ENCODE results near the gene TMEM18. TPM values are rescaled to one million over a fixed set of nuclear protein-coding genes. Genes with fewer than 3 reads are reported as not detected.

TMEM18 gene
- total RNA-seq, 1 experiment from 2014 or later = 19.0 TPM

GRCh38 chr2:639703-640102, 37.5 kb downstream of the TMEM18 start:
- no TSS peak for BruUV-seq (replicated peaks)
- H3K36me3 Mint-ChIP-seq (ENCODE audit: insufficient read depth, unreplicated experiment) = peaks cover 5% of the 10 kb centered on the region
- H3K27me3 Mint-ChIP-seq (ENCODE audit: unreplicated experiment) = peaks cover 13% of the 10 kb centered on the region
- intact Hi-C loops (cut with micrococcal nuclease; ENCODE audit: unreplicated experiment) = no loop called here
- H3K4me1 Mint-ChIP-seq (ENCODE audit: low read depth, unreplicated experiment) = peaks cover 19% of the 10 kb centered on the region
- H3K4me3 Mint-ChIP-seq (ENCODE audit: low read depth, unreplicated experiment) = no peak overlapping the region
- H3K9me3 Mint-ChIP-seq (ENCODE audit: low read depth, unreplicated experiment) = no peaks in the 10 kb centered on the region
- no peak overlapping the region for H3K27ac Mint-ChIP-seq (ENCODE audit: unreplicated experiment)
- no peak for DNase-seq
- CTCF ChIA-PET = no interaction called here
- TF ChIP-seq CTCF (IDR thresholded peaks at IDR 0.05; ENCODE audit: unreplicated experiment) = no peak

- no peaks in the 10 kb centered on the region for H3K9me3 Mint-ChIP-seq (ENCODE audit: low read depth, unreplicated experiment)
- BruUV-seq (replicated peaks) = no TSS peak
- H3K4me1 Mint-ChIP-seq (ENCODE audit: low read depth, unreplicated experiment) = peaks cover 36% of the 10 kb centered on the region
Observed at GRCh38 chr2:637804-638203, 39.4 kb downstream of the TMEM18 start.

GRCh38 chr2:637406-637776, 39.8 kb downstream of the TMEM18 start:
- no peak for TF ChIP-seq CTCF (IDR thresholded peaks at IDR 0.05; ENCODE audit: unreplicated experiment)
- no peak for DNase-seq
- H3K4me3 Mint-ChIP-seq (ENCODE audit: low read depth, unreplicated experiment) = no peak overlapping the region
- H3K9me3 Mint-ChIP-seq (ENCODE audit: low read depth, unreplicated experiment) = no peaks in the 10 kb centered on the region
- H3K36me3 Mint-ChIP-seq (ENCODE audit: insufficient read depth, unreplicated experiment) = peaks cover 5% of the 10 kb centered on the region
- BruUV-seq (replicated peaks) = no TSS peak
- H3K27me3 Mint-ChIP-seq (ENCODE audit: unreplicated experiment) = no peaks in the 10 kb centered on the region
- CTCF ChIA-PET = no interaction called here
- H3K4me1 Mint-ChIP-seq (ENCODE audit: low read depth, unreplicated experiment) = peaks cover 36% of the 10 kb centered on the region
- no peak overlapping the region for H3K27ac Mint-ChIP-seq (ENCODE audit: unreplicated experiment)
- intact Hi-C loops (cut with micrococcal nuclease; ENCODE audit: unreplicated experiment) = loop anchor here (1.0 kb wide), 2 partner anchors 108 to 391 kb away; no protein-coding TSS in a partner anchor

More at GRCh38 chr2:637804-638203, 39.4 kb downstream of the TMEM18 start:
- Mint-ChIP-seq H3K27me3 (ENCODE audit: unreplicated experiment) (no peaks in the 10 kb centered on the region), H3K36me3 (ENCODE audit: insufficient read depth, unreplicated experiment) (peaks cover 5% of the 10 kb centered on the region), H3K4me3 (ENCODE audit: low read depth, unreplicated experiment) (no peak overlapping the region), H3K27ac (ENCODE audit: unreplicated experiment) (no peak overlapping the region)
- CTCF ChIA-PET = no interaction called here
- no peak for DNase-seq
- intact Hi-C loops (cut with micrococcal nuclease; ENCODE audit: unreplicated experiment) = loop anchor here (1.0 kb wide), 2 partner anchors 109 to 392 kb away; no protein-coding TSS in a partner anchor
- no peak for TF ChIP-seq CTCF (IDR thresholded peaks at IDR 0.05; ENCODE audit: unreplicated experiment)

- CTCF ChIA-PET = interaction anchor here (0.8 kb wide), 1 partner anchor 50 kb away, joined by 4 read pairs; no protein-coding TSS in a partner anchor
- BruUV-seq (replicated peaks) = no TSS peak
- Mint-ChIP-seq H3K9me3 (ENCODE audit: low read depth, unreplicated experiment) (no peaks in the 10 kb centered on the region), H3K4me1 (ENCODE audit: low read depth, unreplicated experiment) (peaks cover 34% of the 10 kb centered on the region), H3K36me3 (ENCODE audit: insufficient read depth, unreplicated experiment) (peaks cover 5% of the 10 kb centered on the region), H3K4me3 (ENCODE audit: low read depth, unreplicated experiment) (peak overlapping the region; percentile 30), H3K27ac (ENCODE audit: unreplicated experiment) (no peak overlapping the region), H3K27me3 (ENCODE audit: unreplicated experiment) (no peaks in the 10 kb centered on the region)
- peak; percentile 61 for TF ChIP-seq CTCF (IDR thresholded peaks at IDR 0.05; ENCODE audit: unreplicated experiment)
- intact Hi-C loops (cut with micrococcal nuclease; ENCODE audit: unreplicated experiment) = loop anchor here (1.0 kb wide), 2 partner anchors 108 to 391 kb away; no protein-coding TSS in a partner anchor
- DNase-seq = peak; percentile 68
Observed at GRCh38 chr2:636641-637405, 40.4 kb downstream of the TMEM18 start.

All from Calu3 (cell line).